Stimulated activated CD4-positive, alpha-beta T cell treated with anti-CD3 and anti-CD28 coated beads, Interleukin-1b, Interleukin-23, amount 100 ng/mL, for 24 hours (primary cell): Measurements from ENCODE around the gene HTR2C.
"Not testable (repeated sequence)": the region's sequence is repeated elsewhere in the genome, so short reads cannot be mapped to it uniquely, and the experiment has no call there.

Source experiments
- DNase-seq, 4 experiments: peaks; one replicate each; pipeline ENCODE4 v3.0.0-alpha.2; 2020; ENCODE audit warnings: low read depth in 4 of 4, low spot score in 1 of 4

Gene HTR2C

DNA sequence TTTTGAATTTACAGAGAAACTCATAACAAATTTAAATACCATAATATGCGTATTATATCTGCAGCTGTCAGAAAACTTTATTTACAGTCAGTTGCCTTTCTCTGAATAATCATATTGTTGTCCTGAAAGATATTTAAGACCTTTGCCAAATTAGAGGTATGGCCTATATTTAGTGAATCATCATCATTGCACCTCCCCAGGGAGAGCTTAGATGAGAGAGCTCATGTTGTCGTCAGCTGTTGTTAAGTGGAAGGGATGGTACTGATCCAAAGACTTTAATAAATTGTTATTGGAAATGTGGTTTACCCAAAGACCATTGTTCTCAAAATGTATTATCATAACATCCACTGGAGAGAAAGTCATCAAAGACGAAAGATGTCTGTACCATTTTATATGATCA is 128.6 kb downstream of the HTR2C start:
- DNase-seq, result no peak

DNA sequence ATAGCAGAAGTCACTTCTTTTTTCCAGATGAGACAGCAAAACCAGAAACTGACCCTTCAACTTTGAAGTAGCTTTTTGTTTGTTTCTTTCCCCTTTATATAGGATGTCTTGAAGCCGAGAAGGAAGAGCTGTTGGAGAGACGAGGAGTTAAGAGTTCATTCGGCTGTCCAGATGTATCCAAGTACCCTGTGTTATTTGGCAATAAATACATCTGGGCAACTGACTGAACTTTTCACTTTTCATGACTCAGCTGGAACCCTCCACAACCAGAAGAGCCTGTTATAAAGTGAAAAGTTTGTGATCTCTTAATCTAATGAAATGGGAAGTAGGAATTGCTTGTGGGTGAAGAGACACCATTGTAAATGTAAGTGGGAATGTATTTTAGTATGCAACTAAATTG is 131.2 kb downstream of the HTR2C start:
- no peak for DNase-seq

DNA sequence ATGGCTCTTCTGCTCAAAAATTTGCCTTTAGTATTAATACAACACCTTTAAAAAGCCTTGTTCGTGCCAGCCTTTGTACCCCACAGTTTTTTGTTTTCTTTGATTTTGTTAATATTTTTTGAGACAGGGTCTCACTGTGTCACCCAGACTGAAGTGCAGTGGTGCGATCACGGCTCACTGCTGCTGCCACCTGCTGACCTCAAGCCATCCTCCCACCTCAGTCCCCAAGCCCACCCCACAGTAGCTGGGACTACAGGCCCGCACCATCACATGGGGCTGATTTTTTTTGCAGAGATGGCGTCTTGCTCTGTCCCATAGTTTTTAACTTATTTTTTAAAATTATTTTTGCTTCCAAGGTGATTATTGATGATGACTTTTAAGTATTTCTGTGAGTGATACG is 134.0 kb downstream of the HTR2C start:
- no peak for DNase-seq

DNA sequence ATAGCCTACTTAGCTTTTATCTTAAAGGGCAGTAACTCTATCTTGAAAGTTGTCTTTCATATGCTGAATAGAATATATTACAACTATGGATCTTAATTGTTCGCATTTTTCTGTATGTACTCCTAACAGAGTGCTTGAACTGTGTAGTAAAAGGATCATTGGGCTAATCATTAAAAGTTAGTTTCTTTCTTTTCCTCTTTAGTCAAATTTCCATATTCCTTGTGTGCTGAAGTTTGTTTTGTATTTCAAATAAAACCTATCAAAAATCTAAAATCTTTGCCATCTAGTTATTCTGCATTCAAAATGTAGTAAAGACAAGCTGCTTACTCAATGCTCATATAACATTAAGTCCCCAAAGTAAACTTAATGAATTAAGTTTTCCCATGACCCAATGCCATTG is 182.7 kb downstream of the HTR2C start:
- DNase-seq, result no peak

DNA sequence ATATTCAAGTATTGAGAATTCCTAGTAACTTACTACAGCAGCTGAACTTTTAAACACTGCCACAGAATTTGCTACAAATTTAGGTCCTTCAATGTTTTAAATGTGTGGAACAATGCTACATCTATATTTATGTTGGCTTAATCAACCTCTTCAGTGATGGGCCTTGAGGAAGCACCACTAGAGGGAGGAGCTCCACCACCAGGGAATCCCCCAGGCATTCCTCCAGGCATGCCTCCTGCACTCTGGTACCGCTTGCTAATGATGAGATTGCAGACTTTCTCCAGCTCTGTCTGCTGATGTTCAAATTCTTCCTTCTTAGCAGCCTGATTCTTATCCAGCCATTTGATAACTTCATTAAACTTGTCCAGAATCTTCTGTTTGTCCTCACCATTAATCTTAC is 190.8 kb downstream of the HTR2C start:
- no peak for DNase-seq

DNA sequence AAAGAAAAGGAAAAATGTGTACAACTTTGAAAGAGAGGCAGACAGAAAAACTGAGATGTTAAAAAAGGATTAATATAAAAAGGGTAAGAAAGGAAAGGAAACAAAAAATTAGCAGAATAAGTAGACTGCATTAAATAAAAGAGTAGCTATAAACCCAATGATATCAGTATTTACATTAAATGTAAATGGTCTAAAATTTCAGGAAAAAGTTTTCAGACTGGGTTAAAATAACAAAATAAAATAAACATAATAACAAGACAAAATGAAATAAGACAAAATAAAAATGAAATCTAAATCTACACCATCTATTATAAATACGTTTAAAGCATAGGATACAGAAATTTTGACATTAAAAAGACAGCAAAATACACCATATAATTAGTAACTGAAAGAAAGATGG is 199.0 kb downstream of the HTR2C start:
- no peak for DNase-seq

DNA sequence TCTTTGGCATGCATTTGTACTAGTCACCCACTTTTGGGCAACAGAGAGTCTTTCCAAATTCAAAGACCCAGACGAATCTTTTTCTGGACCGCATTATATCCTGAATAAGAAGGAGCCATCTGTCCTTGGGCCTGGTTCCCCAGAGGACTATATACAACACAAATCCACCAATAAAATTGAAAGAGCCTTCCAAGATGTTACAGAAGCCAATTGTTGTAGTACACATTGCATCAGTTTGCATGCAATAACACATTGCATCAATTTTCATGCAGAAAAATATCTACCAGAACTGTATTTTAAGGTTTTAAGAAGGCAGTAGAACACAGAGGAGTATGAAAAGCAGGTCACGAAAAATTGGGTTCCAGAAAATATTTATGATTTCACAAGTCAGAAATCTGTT is 203.2 kb downstream of the HTR2C start:
- no peak for DNase-seq

DNA sequence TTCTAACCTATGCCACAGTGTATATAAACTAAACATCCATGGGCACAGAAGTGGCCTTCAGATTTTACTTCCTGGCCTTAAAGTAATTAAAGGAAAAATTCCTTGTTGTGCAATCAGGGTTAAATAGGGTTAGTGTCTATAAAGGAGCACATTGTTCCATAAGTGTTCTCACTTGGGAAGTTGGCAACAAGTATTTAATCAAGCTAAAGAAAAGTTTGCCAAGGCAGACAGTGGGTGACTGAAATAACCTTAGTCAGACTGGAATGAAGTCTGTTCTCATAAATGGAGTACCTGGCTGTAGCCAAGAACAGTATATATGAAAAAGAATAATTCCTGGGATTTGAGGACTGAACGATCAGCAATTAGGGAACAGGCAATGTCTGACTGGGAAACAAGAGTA is 213.6 kb downstream of the HTR2C start:
- no peak for DNase-seq

DNA sequence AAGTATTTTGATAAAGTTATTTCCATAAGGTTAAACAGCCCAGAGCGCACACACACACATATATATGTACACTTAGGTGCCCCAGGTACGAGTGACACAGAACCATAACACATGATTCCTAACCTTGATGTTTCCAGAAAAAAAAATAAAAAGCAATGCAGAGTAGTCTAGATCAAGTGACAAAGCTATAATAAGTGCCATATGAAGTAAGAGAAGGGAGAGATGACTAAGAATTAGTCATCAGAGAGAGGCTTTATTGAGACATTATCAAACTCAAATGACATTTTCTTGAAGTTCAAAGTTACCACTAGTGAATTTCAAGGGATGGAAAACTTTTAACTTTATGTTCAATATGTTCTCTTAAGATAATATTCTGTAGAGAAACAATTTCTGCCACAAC is 215.0 kb downstream of the HTR2C start:
- DNase-seq, result no peak

DNA sequence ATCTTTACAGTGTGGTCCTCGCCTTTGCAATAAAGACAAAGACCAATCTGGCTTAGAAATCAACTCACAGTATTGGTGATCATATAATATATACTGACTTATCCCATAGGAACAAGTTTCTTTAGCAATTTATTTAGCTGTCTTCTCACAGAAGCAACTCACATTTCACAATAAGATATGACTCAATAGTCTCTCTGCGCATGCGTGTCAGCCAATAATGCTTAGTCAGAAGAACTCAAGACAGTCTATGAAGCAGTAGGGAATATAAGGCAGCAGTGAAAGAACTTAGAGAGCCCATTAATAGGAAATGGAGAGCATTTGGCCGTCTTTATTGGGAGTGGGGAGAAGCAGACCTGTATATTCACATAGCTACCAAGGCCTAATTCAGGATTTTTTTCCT is 216.8 kb downstream of the HTR2C start:
- no peak for DNase-seq

DNA sequence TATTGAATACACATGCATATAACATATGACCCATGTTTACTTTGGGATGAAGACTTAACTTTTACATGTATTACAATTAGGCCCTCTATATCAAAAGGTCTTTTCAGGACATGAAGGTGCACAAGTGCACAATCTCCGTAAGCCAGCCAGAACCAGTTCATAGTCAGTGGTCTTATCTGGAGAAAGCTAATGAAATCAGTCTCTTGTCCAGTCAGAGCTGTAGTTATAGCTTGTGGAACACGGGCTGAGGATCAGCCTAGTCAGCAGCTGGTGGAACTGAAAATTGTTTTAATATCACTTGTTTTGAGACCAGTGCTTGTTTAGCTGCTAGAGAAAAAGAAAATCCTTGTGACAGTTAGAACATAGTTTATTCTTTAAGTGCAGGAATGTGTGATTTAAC is 235.6 kb downstream of the HTR2C start:
- no peak for DNase-seq

DNA sequence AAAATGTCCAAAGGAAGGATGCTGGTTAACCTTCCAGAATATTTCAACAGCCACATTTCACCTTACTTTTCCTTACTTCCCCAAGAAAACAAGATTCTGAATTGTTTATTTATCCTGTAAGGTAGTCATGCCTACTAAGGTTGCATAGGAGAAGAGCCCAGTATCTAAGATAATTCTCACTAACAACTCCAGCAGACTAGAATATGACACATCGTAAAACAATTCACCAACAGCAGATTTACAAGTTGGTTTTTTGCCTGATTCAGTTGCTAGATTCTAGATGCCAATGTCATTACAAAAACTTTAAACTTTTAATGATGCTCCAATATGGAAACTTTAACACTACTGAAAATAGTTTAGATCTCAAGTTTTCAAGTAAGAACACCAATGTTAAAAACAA is 257.2 kb downstream of the HTR2C start:
- no peak for DNase-seq

DNA sequence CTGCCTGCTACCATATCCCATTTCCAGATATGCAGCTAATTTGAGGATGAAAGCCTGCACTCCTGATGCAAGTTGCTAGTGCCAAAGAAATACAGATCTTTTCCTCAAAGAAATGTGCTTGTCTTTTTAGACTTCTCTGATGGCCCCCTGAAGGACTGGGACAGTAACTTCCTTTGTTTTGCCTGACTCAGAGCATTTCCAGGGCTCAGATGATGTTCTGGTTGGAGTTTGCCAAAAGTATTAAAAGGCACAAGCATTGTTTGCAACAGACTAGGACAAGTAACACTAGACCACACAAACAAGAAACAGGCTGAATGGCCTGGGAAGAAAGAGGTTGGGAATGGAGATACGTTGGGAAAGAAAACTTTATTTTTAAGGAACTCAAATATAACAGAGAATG is 258.3 kb downstream of the HTR2C start:
- no peak for DNase-seq

DNA sequence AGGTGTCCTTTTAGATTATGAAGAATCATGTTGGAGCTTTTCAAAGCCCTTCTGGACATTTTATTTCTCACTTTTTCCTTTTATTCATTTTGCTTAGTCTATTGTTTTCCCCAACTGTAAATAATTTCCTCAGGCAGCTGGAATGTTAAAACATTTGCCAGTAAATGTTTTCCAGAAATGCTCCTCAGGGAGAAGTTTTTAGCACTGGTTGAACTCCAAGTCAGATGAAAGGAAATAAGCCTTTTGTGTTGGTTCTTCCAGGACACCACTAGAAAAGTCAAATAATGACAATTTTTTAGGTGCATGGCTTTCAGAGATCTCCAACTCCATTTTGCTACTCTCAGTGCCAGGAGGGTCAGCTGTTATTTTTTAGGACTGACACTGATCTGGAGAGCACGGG is 305.6 kb downstream of the HTR2C start:
- no peak for DNase-seq

DNA sequence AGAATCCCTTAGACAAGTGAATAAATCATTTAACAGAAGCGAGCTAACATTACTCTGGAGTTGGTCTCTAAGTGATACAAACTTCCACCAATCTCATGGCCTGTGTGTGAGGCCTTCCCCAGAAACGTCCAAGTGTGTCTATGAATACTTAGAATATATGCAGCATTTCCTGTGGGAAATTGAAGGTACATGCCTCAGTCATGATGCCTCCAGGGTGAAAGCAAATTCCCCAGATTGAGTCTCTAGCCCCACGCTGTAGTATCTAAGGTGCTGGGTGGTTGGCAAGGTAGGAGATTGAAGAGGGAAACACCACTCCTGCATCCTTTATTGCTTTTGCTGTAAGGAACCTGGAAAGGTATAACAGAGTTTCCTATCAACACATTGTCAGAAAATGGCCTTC is 319.7 kb downstream of the HTR2C start:
- DNase-seq, result no peak

DNA sequence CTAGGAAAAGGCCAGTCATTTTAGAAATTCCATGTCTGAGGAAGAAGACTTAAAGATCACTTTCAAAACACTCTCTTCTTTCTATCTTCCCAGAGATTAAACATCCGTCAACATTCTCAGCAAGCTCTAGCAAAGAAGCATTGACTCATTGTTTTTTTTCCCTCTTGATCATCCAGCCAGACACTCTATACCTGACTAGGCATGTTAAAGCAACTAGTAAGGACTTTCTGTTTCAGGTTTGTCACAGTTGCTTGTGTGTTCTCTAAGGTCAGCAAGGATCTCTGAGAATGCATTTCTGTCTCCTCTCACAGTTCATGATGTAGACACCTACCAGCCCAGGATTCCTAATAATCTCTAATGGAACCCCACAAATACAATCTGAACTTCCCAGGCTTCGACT is 321.4 kb downstream of the HTR2C start:
- DNase-seq, result no peak

DNA sequence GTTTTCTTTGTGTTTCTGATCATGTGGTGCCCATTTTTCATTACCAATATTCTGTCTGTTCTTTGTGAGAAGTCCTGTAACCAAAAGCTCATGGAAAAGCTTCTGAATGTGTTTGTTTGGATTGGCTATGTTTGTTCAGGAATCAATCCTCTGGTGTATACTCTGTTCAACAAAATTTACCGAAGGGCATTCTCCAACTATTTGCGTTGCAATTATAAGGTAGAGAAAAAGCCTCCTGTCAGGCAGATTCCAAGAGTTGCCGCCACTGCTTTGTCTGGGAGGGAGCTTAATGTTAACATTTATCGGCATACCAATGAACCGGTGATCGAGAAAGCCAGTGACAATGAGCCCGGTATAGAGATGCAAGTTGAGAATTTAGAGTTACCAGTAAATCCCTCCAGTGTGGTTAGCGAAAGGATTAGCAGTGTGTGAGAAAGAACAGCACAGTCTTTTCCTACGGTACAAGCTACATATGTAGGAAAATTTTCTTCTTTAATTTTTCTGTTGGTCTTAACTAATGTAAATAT is 323.2 kb downstream of the HTR2C start:
- DNase-seq, result no peak

DNA sequence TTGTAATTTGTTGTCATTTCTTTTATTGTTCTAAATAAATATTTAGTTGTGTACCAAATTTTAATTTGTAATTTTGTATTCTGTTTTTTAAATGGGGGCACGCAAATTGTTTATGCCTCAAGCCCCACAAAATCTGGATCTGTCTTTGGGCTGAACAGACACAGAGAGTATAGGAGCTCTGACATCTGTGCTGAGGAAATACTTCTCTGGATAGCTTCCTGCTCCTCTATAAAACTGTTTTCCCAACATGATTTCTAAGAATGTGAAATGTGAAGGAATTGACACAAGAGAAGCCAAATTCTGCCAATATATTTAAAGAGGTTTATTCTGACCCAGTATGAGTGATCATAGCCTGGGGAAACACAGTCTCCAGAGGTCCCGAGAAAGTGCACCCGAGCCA is 340.5 kb downstream of the HTR2C start:
- DNase-seq, result no peak

DNA sequence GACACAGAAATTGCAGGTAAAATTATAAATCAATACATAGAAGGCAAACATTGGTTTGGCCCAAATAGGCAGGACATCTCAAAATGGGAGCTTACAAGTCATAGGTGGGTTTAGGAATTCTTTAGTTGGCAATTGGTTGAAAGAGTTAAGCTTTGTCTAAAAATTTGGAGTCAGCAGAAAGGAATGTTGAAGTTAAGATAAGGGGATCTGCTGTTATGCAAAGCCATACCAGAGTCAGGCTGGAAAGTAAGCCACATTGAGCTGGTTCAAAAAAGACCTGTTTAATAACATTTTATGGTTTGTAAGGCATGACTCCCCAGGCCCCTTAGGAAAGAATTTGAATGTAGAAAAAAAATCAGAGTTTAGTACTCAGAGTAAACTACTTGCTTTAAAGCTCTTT is 341.0 kb downstream of the HTR2C start:
- no peak for DNase-seq

DNA sequence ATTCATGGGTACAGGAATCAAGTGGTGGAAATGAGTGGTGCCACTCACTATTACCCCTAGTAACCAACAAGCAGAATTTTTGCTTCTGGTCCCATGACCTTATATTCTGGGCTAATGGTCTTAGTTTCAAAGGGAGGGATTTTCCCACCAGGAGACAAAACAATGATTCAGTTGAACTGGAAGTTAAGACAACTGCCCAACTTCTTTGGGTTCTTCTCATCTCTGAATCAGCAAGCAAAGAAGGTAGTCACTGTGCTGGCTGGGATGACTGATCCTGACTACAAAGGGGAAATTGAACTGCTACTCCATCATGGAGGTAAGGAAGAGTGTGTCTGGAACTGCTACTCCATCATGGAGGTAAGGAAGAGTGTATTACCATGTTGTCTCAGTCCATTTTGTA is 346.3 kb downstream of the HTR2C start:
- DNase-seq, result no peak

DNA sequence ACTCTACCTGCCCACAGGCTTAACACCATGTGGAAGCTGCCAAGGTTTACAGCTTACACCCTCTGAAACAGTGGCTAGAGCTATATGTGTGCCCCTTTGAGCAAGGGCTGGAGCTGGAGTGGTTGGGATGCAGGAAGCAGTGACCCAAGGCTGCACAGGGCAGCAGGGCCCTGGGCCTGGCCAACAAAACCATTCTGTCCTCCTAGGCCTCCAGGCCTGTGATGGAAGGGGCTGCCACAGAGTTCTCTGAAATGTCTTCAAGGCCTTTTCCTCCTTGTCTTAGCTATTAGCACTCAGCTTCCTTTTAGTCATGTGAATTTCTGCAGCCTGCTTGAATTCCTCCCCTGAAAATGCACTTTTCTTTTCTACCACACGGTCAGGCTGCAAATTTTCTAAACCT is 348.7 kb downstream of the HTR2C start:
- no peak for DNase-seq

DNA sequence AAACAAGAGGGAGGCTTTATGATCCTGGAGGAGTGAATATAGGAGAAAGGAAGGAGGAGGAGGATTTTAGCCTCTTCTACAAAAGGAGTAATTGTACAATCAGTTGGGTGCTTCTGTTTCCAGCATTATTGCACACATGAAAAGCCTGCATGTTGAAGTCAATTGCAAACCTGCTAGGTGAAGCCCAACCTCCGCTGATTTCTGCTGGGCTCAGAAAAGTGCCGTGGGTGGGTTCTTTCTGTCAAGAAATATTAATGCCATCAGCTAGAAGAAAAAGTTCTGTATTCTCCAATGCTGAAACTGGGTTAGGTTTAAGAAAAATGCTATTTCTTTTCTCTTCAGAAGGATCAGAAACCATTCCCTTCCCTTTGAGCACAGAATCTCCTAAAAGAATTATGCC is 349.4 kb downstream of the HTR2C start:
- not testable (repeated sequence) for DNase-seq

DNA sequence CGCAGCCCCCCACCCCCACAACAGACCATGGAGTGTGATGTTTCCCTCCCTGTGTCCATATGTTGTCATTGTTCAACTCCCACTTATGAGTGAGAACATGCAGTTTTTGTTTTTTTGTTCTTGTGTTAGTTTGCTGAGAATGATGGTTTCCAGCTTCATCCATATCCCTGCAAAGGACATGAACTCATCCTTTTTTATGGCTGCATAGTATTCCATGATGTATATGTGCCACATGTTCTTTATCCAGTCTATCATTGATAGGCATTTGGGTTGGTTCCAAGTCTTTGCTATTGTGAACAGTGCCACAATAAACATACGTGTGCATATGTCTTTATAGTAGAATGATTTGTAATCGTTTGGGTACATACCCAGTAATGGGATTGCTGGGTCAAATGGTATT is 353.2 kb downstream of the HTR2C start:
- not testable (repeated sequence) for DNase-seq

DNA sequence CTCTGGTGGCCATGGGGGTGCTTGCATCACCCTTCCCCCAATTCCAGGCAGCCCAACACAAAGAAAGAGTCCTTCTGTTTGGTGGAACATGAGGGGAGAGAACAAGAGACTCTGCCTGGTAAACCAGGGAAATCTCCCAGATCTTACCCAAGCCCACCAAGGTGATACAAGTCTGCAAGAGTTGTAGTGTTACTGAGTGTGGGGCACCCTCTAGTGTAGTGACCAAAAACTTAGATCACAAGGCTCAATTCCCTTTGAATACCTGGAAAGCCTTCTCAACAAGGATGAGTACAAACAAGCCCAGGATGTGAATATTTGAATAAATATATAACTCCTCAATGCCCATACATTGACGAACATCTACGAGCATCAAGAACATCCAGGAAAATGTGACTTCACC is 368.8 kb downstream of the HTR2C start:
- DNase-seq, result no peak
